ENCODE measurements around the gene PEA15.

The PEA15 gene

DNA sequence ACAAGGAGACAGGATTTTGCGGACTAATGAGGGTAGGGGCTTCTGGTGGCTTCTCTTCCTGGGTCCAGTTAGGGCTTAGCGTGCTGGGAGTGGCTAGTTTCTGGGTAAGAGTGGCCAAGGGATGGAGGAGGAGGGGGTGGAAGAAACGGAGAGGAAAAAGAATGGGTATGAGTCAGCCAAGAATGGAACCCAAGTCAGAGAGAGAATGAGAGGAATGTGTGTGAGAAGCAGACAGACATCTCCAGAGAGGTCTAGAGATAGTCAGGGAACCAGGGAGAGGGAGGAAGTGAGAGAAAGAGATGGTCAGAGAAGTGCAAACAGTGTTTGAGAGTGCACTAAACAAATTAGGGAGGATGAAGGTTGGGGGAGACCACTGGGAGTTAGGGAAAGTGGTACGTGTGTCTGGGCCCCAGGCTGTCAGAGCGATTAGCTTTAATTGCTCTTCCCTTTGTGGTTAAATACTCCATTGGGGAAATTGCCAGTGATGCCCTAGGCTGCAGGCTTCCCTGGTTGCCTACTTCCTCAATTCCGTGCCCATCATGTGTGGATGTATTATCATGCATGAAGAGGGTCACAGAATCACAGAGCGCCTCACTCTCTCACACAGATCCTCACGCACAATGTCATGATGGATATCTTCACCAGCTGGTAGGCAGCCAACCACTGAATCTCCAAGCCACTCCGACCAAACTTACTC, 1.4 kb downstream of the PEA15 start (continued):
- TF ChIP-seq ZNF366 (tag by site-specific recombination; conservative IDR thresholded peaks at IDR 0.05): 0 out of 2 replicates have a peak, but pooled peaks have one; percentile 31
- no peak for TF ChIP-seq ZNF10 (tag by site-specific recombination; IDR thresholded peaks at IDR 0.05)
- TF ChIP-seq PRDM2 (tag by site-specific recombination; IDR thresholded peaks at IDR 0.05; ENCODE audit: borderline replicate concordance): no peak
- TF ChIP-seq GFI1B (tag by site-specific recombination; IDR thresholded peaks at IDR 0.05): no peak
- TF ChIP-seq ZNF624 (tag by site-specific recombination; IDR thresholded peaks at IDR 0.05): no peak
- TF ChIP-seq ZNF16 (tag by site-specific recombination; IDR thresholded peaks at IDR 0.05; ENCODE audit: low read depth): no peak
- TF ChIP-seq, protein P1, sequence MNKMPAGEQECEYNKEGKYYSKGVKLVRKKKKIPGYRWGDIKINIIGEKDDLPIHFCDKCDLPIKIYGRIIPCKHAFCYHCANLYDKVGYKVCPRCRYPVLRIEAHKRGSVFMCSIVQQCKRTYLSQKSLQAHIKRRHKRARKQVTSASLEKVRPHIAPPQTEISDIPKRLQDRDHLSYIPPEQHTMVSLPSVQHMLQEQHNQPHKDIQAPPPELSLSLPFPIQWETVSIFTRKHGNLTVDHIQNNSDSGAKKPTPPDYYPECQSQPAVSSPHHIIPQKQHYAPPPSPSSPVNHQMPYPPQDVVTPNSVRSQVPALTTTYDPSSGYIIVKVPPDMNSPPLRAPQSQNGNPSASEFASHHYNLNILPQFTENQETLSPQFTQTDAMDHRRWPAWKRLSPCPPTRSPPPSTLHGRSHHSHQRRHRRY (tag by site-specific recombination; IDR thresholded peaks at IDR 0.05): no peak
- TF ChIP-seq, protein P2, sequence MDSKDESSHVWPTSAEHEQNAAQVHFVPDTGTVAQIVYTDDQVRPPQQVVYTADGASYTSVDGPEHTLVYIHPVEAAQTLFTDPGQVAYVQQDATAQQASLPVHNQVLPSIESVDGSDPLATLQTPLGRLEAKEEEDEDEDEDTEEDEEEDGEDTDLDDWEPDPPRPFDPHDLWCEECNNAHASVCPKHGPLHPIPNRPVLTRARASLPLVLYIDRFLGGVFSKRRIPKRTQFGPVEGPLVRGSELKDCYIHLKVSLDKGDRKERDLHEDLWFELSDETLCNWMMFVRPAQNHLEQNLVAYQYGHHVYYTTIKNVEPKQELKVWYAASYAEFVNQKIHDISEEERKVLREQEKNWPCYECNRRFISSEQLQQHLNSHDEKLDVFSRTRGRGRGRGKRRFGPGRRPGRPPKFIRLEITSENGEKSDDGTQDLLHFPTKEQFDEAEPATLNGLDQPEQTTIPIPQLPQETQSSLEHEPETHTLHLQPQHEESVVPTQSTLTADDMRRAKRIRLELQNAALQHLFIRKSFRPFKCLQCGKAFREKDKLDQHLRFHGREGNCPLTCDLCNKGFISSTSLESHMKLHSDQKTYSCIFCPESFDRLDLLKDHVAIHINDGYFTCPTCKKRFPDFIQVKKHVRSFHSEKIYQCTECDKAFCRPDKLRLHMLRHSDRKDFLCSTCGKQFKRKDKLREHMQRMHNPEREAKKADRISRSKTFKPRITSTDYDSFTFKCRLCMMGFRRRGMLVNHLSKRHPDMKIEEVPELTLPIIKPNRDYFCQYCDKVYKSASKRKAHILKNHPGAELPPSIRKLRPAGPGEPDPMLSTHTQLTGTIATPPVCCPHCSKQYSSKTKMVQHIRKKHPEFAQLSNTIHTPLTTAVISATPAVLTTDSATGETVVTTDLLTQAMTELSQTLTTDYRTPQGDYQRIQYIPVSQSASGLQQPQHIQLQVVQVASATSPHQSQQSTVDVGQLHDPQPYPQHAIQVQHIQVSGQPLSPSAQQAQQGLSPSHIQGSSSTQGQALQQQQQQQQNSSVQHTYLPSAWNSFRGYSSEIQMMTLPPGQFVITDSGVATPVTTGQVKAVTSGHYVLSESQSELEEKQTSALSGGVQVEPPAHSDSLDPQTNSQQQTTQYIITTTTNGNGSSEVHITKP (tag by site-specific recombination; IDR thresholded peaks at IDR 0.05): peak; percentile 7; the same call in 1 of the 2 replicates
- no peak for TF ChIP-seq ZNF830 (tag by site-specific recombination; IDR thresholded peaks at IDR 0.05; ENCODE audit: low read depth)
- TF ChIP-seq ZBTB48 (tag by site-specific recombination; IDR thresholded peaks at IDR 0.05): peak; percentile 86

DNA sequence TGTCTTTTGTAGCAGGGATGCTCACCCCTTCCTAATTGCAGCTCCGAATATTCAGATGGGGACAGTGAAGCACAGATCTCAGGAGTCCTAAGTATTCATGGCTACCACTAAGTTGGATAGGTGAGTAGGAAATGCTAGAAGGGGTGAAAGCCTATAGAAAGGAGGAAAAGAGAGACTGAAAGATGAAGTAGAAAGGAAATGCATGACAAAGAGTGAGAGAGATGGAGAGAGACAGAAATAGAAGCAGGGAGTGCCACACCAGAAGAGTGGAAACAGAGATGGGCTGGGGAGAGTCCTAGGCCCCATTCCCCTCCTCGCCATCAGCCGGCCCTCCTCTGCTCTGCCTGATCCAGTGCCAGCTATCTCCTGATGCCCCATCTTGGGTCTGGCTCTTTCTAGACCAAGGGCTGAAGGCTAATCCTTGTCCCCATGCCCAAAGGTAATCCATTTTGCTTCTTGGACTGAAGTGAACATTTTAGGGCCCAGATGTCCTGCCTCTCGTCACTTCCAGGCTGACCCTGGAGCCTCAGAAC, 2.0 kb downstream of the PEA15 start:
- TF ChIP-seq ZNF560 (tag by site-specific recombination; IDR thresholded peaks at IDR 0.05; ENCODE audit: borderline replicate concordance) (no peak), PRDM1 (tag by site-specific recombination; IDR thresholded peaks at IDR 0.05) (peak; percentile 91), MEIS1 (CRISPR knock-in tag; IDR thresholded peaks at IDR 0.05; ENCODE audit: borderline replicate concordance) (no peak), ZNF311 (tag by site-specific recombination; IDR thresholded peaks at IDR 0.05; ENCODE audit: borderline replicate concordance) (no peak)
- TF ChIP-seq, protein P3, sequence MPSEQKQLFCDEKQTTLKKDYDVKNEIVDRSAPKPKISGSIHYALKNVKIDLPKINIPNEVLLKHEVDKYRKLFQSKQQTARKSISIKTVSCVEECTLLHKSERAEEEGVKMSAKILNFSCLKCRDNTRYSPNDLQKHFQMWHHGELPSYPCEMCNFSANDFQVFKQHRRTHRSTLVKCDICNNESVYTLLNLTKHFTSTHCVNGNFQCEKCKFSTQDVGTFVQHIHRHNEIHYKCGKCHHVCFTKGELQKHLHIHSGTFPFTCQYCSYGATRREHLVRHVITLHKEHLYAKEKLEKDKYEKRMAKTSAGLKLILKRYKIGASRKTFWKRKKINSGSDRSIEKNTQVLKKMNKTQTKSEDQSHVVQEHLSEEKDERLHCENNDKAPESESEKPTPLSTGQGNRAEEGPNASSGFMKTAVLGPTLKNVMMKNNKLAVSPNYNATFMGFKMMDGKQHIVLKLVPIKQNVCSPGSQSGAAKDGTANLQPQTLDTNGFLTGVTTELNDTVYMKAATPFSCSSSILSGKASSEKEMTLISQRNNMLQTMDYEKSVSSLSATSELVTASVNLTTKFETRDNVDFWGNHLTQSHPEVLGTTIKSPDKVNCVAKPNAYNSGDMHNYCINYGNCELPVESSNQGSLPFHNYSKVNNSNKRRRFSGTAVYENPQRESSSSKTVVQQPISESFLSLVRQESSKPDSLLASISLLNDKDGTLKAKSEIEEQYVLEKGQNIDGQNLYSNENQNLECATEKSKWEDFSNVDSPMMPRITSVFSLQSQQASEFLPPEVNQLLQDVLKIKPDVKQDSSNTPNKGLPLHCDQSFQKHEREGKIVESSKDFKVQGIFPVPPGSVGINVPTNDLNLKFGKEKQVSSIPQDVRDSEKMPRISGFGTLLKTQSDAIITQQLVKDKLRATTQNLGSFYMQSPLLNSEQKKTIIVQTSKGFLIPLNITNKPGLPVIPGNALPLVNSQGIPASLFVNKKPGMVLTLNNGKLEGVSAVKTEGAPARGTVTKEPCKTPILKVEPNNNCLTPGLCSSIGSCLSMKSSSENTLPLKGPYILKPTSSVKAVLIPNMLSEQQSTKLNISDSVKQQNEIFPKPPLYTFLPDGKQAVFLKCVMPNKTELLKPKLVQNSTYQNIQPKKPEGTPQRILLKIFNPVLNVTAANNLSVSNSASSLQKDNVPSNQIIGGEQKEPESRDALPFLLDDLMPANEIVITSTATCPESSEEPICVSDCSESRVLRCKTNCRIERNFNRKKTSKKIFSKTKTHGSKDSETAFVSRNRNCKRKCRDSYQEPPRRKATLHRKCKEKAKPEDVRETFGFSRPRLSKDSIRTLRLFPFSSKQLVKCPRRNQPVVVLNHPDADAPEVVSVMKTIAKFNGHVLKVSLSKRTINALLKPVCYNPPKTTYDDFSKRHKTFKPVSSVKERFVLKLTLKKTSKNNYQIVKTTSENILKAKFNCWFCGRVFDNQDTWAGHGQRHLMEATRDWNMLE (tag by site-specific recombination; conservative IDR thresholded peaks at IDR 0.05; ENCODE audit: low read depth): no peak
- peaks cover 0 to 58% of the 10 kb centered on the region in 2 experiments for H3K36me3 ChIP-seq (ENCODE audit: control insufficient read depth in 2 of 2, insufficient read depth in 1 of 2, low read length in 2 of 2)
- POLR2A ChIA-PET: no interaction called here
- CTCF ChIA-PET: interaction anchor here (0.6 to 3.8 kb wide), 7 partner anchors 14 to 106 kb away, joined by 3 to 15 read pairs (median 5); no protein-coding TSS in a partner anchor
- no peaks in the 10 kb centered on the region for H3K9me3 ChIP-seq (ENCODE audit: control insufficient read depth, insufficient read depth, low read depth, low read length)
- H3K4me1 ChIP-seq (ENCODE audit: control insufficient read depth, insufficient read depth, low read length): 0 out of 2 replicates have a peak, but pooled peaks cover 2% of the 10 kb centered on the region
- H3K4me3 ChIP-seq (ENCODE audit: low read depth, low read length): no peak overlapping the region
- H3K27ac ChIP-seq (ENCODE audit: extremely low read depth, low read depth, low read length): no peak overlapping the region
